ENCODE measurements around the gene IPO9. TPM values are rescaled to one million over a fixed set of nuclear protein-coding genes. Genes with fewer than 3 reads are reported as not detected.

IPO9 gene
- total RNA-seq, 4 donors from 2014 or later = 7.2 to 16.3 (median 10.3) TPM

DNA sequence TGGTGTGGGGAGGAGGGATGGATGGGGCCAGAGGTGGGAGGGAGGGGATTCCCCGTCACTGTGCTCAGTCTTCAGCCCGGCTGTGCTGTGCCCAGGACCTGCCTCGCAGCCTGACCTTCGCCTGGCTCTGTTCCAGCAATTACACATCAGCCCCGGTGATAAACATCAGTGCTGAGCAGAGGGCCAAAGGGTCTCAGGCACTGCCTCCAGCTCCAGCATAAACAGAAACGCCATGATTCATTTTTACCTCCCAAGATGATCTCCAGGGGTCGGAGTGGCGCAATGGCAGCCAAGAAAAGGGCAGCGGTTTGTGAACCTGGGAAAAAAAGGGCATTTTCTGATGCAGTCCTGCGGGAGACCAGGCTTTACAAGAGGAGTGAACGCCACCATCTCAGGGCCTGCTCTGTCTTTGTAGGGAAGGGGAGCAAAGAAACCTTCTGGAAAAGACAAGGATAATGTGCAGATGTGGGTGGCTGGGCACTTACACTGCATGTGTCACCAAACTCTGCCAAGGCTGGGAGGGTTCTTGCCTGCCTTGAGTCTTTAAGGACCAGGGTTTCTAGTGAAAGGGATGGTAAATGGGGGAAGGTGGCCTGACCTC lies 87.8 kb downstream of the IPO9 start:
- intact Hi-C loops (cut with DNase I; ENCODE audit: low total_unique reads) = loop anchor here (2.0 kb wide), 1 partner anchor 18 kb away; no protein-coding TSS in a partner anchor
- TF ChIP-seq CTCF (IDR thresholded peaks at IDR 0.05 in 4 of 5, conservative IDR thresholded peaks at IDR 0.05 in 1 of 5) (no peak), POLR2A (IDR thresholded peaks at IDR 0.05) (no peak)

DNA sequence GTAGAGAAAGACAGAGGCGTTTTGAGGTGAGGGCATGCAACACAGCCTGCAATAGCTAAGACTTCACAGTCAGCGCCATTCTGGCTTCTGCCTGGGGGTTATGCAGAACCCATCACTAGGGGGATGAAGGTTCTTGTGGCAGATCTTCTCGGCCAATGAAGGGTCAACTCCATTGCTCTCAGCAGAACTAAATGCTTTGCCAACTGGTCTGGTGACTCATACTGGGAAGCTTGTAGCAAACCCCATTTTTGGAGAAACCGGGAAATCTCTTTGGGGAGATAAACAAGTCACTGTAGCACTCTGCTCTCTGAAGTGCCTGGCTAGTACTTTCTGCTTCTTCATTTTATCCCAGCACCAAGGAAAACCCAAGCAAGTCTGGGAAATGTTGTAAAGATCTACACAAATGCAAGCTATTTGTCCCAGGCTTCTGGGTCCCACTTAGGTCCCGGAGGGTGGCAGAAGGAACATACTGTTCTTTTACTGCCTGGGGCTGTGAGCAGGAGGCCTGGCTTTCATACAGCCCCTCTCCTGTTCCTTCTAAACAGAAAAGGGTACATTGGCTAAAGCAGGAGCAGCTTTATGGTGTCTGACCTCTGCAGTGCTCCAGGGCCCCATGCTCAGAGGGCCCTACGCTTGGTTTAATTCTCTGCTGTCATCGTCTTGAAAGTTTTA lies 88.5 kb downstream of the IPO9 start:
- in situ Hi-C loops (cut with MboI; ENCODE audit: low sequenced_read_pairs in 4 of 4) = no loop called here
- ATAC-seq (peak; percentile 31 to 56), DNase-seq (peak in 1 of 2 donors; percentile 24)
- Histone ChIP-seq H3K4me3 (no peak overlapping the region), H3K27me3 (no peaks in the 10 kb centered on the region), H3K36me3 (no peaks in the 10 kb centered on the region), H3K4me1 (peaks cover 44 to 46% of the 10 kb centered on the region in 2 donors), H3K9me3 (no peaks in the 10 kb centered on the region), H3K27ac (peak overlapping the region; percentile 49 to 78 (median 70))
- intact Hi-C loops (cut with DNase I; ENCODE audit: low total_unique reads) = loop anchor here (2.0 kb wide), 1 partner anchor 17 kb away; no protein-coding TSS in a partner anchor
- TF ChIP-seq CTCF (IDR thresholded peaks at IDR 0.05 in 4 of 5, conservative IDR thresholded peaks at IDR 0.05 in 1 of 5) = no peak
- no peak for TF ChIP-seq POLR2A (IDR thresholded peaks at IDR 0.05)

More for the DNA sequence above, 87.8 kb downstream of the IPO9 start:
- in situ Hi-C loops (cut with MboI; ENCODE audit: low sequenced_read_pairs in 4 of 4) = no loop called here
- Histone ChIP-seq H3K4me3 (no peak overlapping the region), H3K27me3 (no peaks in the 10 kb centered on the region), H3K9me3 (no peaks in the 10 kb centered on the region), H3K27ac (peak overlapping the region; percentile 49 to 78 (median 70)), H3K36me3 (no peaks in the 10 kb centered on the region), H3K4me1 (peaks cover 44 to 46% of the 10 kb centered on the region in 2 donors)
- DNase-seq (peak; percentile 61 to 66), ATAC-seq (peak; percentile 60 to 73)

- TF ChIP-seq POLR2A (IDR thresholded peaks at IDR 0.05) (no peak), CTCF (IDR thresholded peaks at IDR 0.05 in 4 of 5, conservative IDR thresholded peaks at IDR 0.05 in 1 of 5) (no peak)
- Histone ChIP-seq H3K4me3 (no peak overlapping the region), H3K9me3 (no peaks in the 10 kb centered on the region), H3K27ac (peak overlapping the region; percentile 49 to 78 (median 70)), H3K27me3 (no peaks in the 10 kb centered on the region), H3K36me3 (no peaks in the 10 kb centered on the region), H3K4me1 (peaks cover 40 to 44% of the 10 kb centered on the region in 2 donors)
- ATAC-seq (no peak), DNase-seq (no peak)
- in situ Hi-C loops (cut with MboI; ENCODE audit: low sequenced_read_pairs in 4 of 4) = no loop called here
- intact Hi-C loops (cut with DNase I; ENCODE audit: low total_unique reads) = no loop called here
These were observed 89.4 kb downstream of the IPO9 start for GRCh38 chr1:201918343-201918742.

- intact Hi-C loops (cut with DNase I; ENCODE audit: low total_unique reads) = no loop called here
- Histone ChIP-seq H3K27me3 (no peaks in the 10 kb centered on the region), H3K9me3 (no peaks in the 10 kb centered on the region), H3K36me3 (no peaks in the 10 kb centered on the region), H3K27ac (peak overlapping the region in 3 of 4 donors; percentile 19 to 56 (median 25)), H3K4me1 (peaks cover 30 to 44% of the 10 kb centered on the region in 2 donors), H3K4me3 (no peak overlapping the region)
- TF ChIP-seq CTCF (IDR thresholded peaks at IDR 0.05 in 4 of 5, conservative IDR thresholded peaks at IDR 0.05 in 1 of 5) = no peak
- no peak for TF ChIP-seq POLR2A (IDR thresholded peaks at IDR 0.05)
- ATAC-seq = peak in 1 of 2 donors; percentile 41
- in situ Hi-C loops (cut with MboI; ENCODE audit: low sequenced_read_pairs in 4 of 4) = no loop called here
- no peak for DNase-seq
These were observed 93.1 kb downstream of the IPO9 start for GRCh38 chr1:201921952-201922558.

All from gastrocnemius medialis (tissue), 4 donors.